Measurements from ENCODE around the gene TMCC1.

DNA sequence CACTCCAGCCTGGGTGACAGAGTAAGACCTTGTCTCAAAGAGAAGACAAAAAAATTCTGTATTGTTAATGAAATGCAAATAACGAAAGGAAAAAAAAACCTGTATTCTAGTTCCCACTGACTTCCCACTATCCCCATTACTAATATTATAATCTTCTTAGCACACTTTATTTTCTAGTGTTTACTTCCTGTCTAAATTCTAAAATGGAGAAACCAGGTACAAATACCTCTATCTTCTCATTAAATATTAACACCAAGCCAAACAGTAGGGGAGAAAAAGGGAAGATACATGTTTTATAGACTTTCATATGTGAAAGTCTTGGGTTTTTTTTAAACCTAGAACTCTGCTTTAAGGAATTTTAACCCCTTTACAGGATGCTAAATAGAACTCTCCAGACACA lies 231.7 kb downstream of the TMCC1 start:
- TF ChIP-seq POLR2A (IDR thresholded peaks at IDR 0.05; ENCODE audit: low read length) (no peak), GATA1 (IDR thresholded peaks at IDR 0.05; ENCODE audit: low read depth, low read length) (no peak)
